Measurements from ENCODE around the gene RABGAP1L. TPM values are rescaled to one million over a fixed set of nuclear protein-coding genes. Genes with fewer than 3 reads are reported as not detected.

RABGAP1L gene
- total RNA-seq, 4 donors from 2014 or later, result 42.4 to 74.5 (median 49.1) TPM

DNA sequence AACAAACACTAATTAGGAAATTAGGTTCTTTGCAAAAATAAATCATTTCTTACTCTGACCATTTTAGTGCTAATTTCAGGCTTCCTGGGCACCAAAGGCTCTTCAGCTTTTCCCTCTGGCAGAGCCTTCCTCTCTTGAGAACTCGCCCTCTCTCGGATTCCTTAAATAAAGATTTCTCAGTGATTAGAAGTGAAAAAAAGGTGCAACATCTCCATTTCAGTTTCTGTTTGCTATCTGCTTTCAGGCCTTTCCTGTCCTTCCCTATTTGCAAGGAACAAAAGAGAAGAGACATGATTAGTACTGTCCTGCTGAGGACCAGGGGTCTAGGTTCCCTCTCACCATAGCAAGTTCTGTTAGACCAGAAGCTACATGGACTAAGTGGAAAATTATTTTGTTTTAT is 812.6 kb downstream of the RABGAP1L start:
- Histone ChIP-seq H3K36me3 (peaks cover 0 to 7% (median 0%) of the 10 kb centered on the region in 3 donors), H3K9me3 (no peaks in the 10 kb centered on the region), H3K4me1 (peaks cover 0 to 30% (median 13%) of the 10 kb centered on the region in 4 donors), H3K27ac (peak overlapping the region in 2 of 4 donors; percentile 3 to 32), H3K4me3 (no peak overlapping the region), H3K27me3 (no peaks in the 10 kb centered on the region)
- TF ChIP-seq, protein P1, sequence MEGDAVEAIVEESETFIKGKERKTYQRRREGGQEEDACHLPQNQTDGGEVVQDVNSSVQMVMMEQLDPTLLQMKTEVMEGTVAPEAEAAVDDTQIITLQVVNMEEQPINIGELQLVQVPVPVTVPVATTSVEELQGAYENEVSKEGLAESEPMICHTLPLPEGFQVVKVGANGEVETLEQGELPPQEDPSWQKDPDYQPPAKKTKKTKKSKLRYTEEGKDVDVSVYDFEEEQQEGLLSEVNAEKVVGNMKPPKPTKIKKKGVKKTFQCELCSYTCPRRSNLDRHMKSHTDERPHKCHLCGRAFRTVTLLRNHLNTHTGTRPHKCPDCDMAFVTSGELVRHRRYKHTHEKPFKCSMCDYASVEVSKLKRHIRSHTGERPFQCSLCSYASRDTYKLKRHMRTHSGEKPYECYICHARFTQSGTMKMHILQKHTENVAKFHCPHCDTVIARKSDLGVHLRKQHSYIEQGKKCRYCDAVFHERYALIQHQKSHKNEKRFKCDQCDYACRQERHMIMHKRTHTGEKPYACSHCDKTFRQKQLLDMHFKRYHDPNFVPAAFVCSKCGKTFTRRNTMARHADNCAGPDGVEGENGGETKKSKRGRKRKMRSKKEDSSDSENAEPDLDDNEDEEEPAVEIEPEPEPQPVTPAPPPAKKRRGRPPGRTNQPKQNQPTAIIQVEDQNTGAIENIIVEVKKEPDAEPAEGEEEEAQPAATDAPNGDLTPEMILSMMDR (IDR thresholded peaks at IDR 0.05), result no peak
- TF ChIP-seq POLR2A (IDR thresholded peaks at IDR 0.05) (no peak), EP300 (IDR thresholded peaks at IDR 0.05) (no peak)
- no peak for DNase-seq (ENCODE audit: low spot score in 2 of 2)
- 62 to 69% methylated on average over 2 of the region's 2 CpGs for WGBS, 2 donors

DNA sequence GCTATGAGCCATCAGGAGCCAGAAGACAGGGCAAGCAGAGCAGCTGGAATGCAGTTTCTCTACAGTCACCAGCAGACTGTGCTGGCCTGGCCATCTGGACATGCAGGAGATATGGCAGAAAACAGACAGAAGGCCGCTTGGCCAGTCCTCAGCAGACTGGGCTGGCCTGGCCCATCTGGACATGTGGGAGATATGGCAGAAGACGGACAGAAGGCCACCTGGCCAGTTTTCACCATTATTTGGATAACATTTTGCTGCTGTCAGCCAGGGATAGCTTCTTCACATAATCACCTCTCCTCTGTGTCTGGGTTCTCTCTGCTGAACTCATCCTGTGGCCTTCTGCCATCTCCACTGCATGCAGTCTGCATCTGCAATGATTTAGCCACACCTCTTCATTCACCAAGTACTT is 815.4 kb downstream of the RABGAP1L start:
- WGBS, 2 donors, result 77 to 96% methylated on average over 2 of the region's 2 CpGs
- DNase-seq (ENCODE audit: low spot score in 2 of 2), result no peak
- Histone ChIP-seq H3K9me3 (no peaks in the 10 kb centered on the region), H3K4me3 (no peak overlapping the region), H3K36me3 (peaks cover 0 to 20% (median 0%) of the 10 kb centered on the region in 3 donors), H3K27ac (no peak overlapping the region), H3K27me3 (no peaks in the 10 kb centered on the region), H3K4me1 (peaks cover 0 to 13% (median 3%) of the 10 kb centered on the region in 4 donors)
- no peak for TF ChIP-seq POLR2A (IDR thresholded peaks at IDR 0.05)

GRCh38 chr1:174975764-174976163 is 816.4 kb downstream of the RABGAP1L start:
- TF ChIP-seq POLR2A (IDR thresholded peaks at IDR 0.05), result no peak
- no peak for TF ChIP-seq EP300 (IDR thresholded peaks at IDR 0.05)
- TF ChIP-seq, protein P1 (IDR thresholded peaks at IDR 0.05), result no peak
- no peak for DNase-seq (ENCODE audit: low spot score in 2 of 2)
- no peaks in the 10 kb centered on the region for H3K27me3 ChIP-seq
- H3K9me3 ChIP-seq, result no peaks in the 10 kb centered on the region
- H3K36me3 ChIP-seq, result peaks cover 0 to 26% (median 0%) of the 10 kb centered on the region in 3 donors
- WGBS, 2 donors, result 92 to 97% methylated on average over 1 of the region's 1 CpG
- H3K27ac ChIP-seq, result peak overlapping the region in 1 of 4 donors; percentile 52
- peaks cover 0 to 13% (median 3%) of the 10 kb centered on the region in 4 donors for H3K4me1 ChIP-seq
- H3K4me3 ChIP-seq, result no peak overlapping the region

DNA sequence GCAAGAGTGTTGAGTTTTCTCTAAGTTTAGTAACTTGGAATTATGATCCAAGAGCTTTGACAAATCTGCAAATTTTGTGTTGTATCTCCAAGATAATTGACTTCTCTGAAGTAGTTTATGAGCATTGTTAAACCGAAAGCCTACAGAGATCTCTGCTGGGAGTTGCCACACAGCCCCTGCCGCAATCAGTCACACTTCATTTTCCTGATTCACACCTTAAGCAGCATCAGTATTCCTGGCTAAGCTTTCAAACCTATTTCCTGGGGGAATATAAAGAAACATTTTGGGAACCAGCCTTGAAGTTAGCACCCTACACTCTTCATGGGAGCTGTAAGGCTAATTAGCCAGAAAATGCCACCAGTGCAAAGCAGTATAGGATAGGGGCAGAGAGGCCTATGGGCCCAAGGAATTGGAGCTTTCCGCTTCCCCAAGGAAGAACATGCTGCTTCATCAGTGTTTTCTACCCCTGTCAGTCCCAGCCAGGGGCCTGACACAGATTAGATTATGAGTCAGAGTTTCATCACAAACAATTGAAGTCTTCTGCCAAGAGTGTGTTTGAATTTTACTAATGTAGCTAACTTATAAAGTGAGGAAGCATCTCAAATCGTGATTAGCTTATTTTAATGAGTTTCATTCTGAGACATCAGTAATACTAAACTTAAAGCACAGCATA is 817.3 kb downstream of the RABGAP1L start:
- no peak for DNase-seq (ENCODE audit: low spot score in 2 of 2)
- peak overlapping the region in 1 of 4 donors; percentile 52 for H3K27ac ChIP-seq
- WGBS, 2 donors, result 74 to 80% methylated on average over 4 of the region's 4 CpGs

DNA sequence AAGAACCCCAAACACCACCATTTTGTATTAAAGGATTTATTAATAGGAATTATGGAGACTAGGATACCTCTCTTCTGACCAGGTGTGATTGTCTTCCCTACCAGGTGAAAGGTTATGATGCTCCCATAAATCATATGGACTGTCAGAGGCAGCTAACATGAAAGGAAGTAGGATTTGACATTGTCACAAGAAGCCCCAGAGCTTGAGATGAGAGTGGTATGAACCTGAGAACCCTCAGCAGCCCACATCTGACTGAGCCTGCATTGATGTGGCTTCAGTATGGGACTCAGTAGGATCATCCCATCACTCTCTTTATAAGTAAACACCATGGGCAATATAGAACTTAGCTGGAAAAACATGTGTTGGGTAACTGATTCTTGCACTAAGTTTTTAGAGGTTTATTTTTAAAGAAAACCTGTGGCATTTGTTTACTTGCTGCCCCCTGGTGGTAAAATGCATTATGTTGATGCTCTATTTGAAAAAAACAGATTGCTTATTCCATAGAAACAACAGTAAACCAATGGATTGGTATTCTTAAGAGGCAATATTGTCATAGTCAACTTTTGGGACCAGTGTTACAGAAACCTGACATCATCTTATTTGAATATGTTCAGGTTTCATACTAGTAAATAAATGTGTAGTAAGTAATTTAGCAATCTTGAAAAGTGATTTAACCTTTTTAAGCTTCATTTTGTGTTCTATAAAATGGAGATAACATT is 823.8 kb downstream of the RABGAP1L start:
- H3K36me3 ChIP-seq, result peaks cover 0 to 44% (median 0%) of the 10 kb centered on the region in 3 donors
- DNase-seq (ENCODE audit: low spot score in 2 of 2), result peak in 1 of 2 donors; percentile 80
- H3K9me3 ChIP-seq, result no peaks in the 10 kb centered on the region
- no peaks in the 10 kb centered on the region for H3K4me1 ChIP-seq
- no peak overlapping the region for H3K27ac ChIP-seq
- no peak overlapping the region for H3K4me3 ChIP-seq
- no peaks in the 10 kb centered on the region for H3K27me3 ChIP-seq
- TF ChIP-seq, protein P1 (IDR thresholded peaks at IDR 0.05), result peak; percentile 33 to 70 (median 61)
- TF ChIP-seq POLR2A (IDR thresholded peaks at IDR 0.05), result no peak

More for the DNA sequence above, 817.3 kb downstream of the RABGAP1L start:
- H3K4me3 ChIP-seq, result no peak overlapping the region
- no peaks in the 10 kb centered on the region for H3K9me3 ChIP-seq
- peaks cover 0 to 30% (median 0%) of the 10 kb centered on the region in 3 donors for H3K36me3 ChIP-seq
- TF ChIP-seq, protein P1 (IDR thresholded peaks at IDR 0.05), result no peak
- peak in 1 of 2 donors; percentile 11 for TF ChIP-seq EP300 (IDR thresholded peaks at IDR 0.05)
- H3K4me1 ChIP-seq, result peaks cover 0 to 5% (median under 1%) of the 10 kb centered on the region in 4 donors
- H3K27me3 ChIP-seq, result no peaks in the 10 kb centered on the region
